ENCODE measurements around the gene C12orf54. TPM values are rescaled to one million over a fixed set of nuclear protein-coding genes. Genes with fewer than 3 reads are reported as not detected.

Gene C12orf54
- total RNA-seq, result not detected in 2 replicates

DNA sequence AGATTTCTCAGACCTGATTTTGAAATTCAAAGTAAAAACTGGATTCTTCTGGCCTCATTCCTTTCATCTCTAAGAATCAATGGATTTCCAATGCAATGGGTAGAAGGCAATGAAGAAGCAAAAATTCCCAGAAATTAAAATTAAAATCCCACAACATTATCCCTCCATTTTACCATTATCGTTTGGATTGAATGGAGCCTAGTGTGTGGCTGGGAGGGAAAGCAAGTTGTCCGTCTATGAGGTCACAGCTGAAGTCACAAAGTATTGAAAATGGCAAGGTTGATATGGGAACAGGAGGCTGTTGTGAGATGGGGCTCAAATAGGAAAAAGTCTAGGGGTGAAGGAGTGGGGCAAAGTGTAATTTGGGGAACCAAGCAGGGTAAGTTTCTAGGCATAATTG is at the start of gene C12orf54:
TSS of gene C12orf54 (plus strand) at position 301 of the 400 bp plus-strand sequence. CDS start 799 bp downstream, outside the sequence.

DNA sequence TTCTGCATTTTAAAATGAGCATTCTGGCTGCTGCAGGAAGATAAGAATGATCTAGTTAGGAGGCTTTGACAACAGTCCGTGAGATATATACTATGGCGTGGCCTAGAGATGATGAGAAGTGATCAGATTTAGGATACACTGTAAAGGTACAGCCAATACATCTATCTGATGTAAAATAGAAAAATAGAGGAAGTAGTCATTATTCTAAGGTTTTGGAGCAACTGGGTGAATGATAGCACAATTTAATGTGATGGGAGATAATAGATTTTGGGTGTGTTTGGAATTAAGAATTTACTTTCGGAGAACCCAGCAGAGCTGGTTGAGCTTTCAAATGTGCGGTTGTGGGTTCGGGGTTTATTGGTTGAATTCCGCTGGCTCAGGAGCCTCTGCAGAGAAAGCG is 10.0 kb upstream of the C12orf54 start, which contains the start of gene ANP32D:
TSS of gene ANP32D (plus strand) at position 301 of the 400 bp plus-strand sequence. CDS start 106 bp downstream, outside the sequence.

DNA sequence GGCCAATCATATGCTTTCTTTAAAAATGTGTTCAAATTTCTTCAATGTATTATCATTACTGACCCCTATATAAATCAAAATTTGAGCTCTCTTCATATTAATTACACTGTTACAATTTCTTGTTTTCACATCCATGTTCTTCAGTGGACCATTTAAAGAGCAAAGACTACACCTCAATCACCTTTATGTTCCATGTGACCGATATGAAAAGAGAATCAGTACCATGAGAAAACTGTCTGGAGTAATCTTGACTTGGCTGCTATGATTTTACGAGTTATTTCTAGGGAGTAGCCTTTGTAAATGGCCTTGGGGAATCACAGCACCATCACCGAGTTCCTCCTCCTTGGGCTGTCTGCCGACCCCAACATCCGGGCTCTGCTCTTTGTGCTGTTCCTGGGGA is 43.0 kb downstream of the C12orf54 start, which contains the start of gene OR8S1:
TSS of gene OR8S1 (plus strand) at position 301 of the 400 bp plus-strand sequence. CDS start at position 301, 0 bp downstream.

Other genes starting within 250 kb of the C12orf54 start
- gene ZNF641, start 131.6 kb upstream of the C12orf54 start, total RNA-seq, result 4.9 and 10.0 TPM in 2 replicates
- gene ANP32D, start 9.9 kb upstream of the C12orf54 start, total RNA-seq, result not detected in 2 replicates
- gene OR8S1, start 43.1 kb downstream of the C12orf54 start, total RNA-seq, result not detected in 2 replicates
- not detected in 2 replicates for gene LALBA, start 87.5 kb downstream of the C12orf54 start, total RNA-seq
- gene KANSL2, start 199.7 kb downstream of the C12orf54 start, total RNA-seq, result 32.3 and 42.8 TPM in 2 replicates
- 12.1 and 17.5 TPM in 2 replicates for gene CCNT1, start 234.2 kb downstream of the C12orf54 start, total RNA-seq

Measured in mesangial cell (primary cell).